GM19395 (cell line): ENCODE measurements around the gene IL36A.

Experiments used
- ATAC-seq: cut with Tn5 transposase; IDR thresholded peaks from one replicate; pipeline ENCODE4 v1.9.1; 2021; ENCODE audit warnings: mild to moderate bottlenecking, moderate library complexity; ENCODE audit not compliant: unreplicated experiment

IL36A gene

DNA sequence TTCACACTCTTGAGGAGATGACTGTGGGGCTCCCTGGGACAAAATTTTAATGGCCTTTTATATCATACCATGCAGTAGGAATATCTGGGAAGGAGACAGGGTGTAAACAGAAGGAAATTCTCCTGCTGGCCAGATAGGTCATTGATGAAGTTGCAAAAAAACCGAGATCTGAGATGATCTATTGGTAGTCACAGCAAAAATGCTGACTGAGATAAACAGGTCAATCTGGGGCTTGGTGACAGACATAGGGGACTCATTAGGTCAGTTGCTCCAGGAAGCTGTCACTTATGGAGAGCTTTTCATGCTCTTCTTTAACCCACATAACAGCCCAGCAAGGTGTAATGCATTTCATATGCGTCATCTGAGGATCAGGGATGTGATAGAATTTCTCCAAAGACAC lies 2.6 kb upstream of the IL36A start:
- ATAC-seq = no peak

DNA sequence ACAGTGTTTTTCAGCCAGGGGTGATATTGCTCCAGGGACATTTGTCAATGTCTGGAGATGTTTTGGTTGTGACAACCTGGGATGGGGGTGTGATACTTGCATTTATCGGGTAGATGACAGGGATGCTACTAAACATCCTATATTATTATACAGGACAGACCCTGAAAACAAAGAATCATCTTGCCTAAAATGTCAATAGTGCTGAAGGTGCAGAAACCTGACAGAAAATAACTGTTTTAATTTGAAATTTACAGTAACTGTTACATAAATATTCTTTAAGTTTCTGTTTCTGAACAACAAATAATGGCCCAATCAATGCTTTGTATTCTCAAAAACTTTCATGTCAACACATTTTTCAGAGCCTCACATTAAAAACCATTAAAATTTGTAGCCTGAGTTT lies 2.0 kb downstream of the IL36A start:
- ATAC-seq = no peak

- no peak for ATAC-seq
Measured at GRCh38 chr2:113009622-113010021, 4.4 kb downstream of the IL36A start.

- no peak for ATAC-seq
Measured at GRCh38 chr2:113010088-113010487, 4.8 kb downstream of the IL36A start.

- ATAC-seq = no peak
Measured at GRCh38 chr2:113011108-113011507, 5.8 kb downstream of the IL36A start.

GRCh38 chr2:113012436-113013335 lies 7.4 kb downstream of the IL36A start:
- ATAC-seq = no peak

GRCh38 chr2:113013336-113013661 lies 8.0 kb downstream of the IL36A start:
- ATAC-seq = no peak

DNA sequence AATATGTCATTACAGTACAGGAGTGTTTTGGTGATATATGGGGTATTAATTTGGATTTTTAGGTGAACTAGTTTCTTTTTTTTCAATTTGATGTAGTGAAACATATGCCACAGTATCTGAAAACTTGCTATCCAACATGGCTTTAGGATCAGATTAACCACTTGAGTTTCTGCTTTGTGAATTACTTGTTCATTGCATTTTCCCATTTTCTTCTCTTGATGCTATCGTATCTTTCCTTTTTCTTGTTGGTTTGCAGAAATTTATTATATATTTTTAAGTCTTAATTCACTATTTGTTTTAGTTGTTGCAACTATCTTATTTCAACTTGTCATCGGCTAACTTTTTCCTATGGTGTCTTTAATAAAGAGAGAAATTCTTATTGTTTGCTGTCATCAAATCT lies 8.8 kb downstream of the IL36A start:
- no peak for ATAC-seq

DNA sequence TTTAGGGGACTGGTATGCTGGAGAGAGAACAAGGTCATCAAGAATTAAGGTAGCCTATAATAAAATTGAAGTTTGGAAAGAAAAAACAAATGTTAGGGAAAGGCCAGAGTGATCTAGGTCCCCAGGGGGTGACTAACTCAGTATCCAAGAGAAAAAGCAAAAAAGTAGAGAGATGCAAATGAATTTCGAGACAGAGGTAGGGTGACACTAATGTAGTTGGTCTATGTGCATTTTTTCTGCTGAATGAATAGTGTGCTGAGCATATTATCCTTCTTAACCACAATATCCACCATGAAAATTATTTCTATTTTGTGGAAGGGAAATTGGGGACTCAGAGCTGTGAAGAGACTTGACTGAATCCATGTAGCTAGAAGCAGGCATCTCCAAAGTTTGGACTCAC lies 9.8 kb downstream of the IL36A start:
- ATAC-seq = no peak

- no peak for ATAC-seq
Measured at GRCh38 chr2:113015655-113016054, 10.4 kb downstream of the IL36A start.

DNA sequence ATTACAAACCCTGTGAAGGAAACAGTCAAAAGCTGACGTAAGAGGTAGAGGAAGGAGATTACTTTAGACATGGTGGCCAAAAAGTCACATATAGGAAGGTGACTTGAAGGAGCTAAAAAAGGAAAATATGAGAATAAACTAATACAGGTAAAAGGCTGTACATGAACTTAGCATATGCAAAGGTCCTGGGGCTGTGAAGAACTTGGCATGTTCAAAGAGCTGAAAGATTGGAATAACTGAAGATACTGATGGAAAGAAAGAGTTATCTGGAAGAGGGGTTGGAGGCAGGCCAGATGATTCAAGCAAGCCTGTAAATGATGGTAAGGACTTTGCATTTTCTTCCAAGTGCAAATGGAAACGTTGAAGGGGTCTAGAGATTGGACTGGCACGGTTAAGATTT lies 13.2 kb downstream of the IL36A start:
- no peak for ATAC-seq

DNA sequence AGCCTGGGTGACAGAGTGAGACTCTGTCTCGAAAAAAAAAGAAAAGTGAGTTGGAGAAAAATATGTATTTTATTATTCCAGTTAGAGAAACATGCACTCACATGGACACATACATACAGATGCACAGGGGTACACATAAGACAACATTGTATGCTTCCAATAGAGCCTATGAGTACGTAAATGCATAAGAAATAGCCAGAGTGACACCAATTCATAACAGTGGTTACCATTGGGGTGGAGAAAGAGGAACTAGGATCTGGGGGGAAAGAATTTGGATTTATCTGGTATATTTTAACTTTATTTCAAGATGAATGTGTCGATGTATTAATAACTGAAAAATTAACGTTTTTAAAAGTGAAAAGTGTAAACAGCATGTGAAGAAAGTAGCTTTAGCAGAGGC lies 16.1 kb downstream of the IL36A start:
- ATAC-seq = no peak

- no peak for ATAC-seq
Measured at GRCh38 chr2:113024764-113025163, 19.5 kb downstream of the IL36A start.

GRCh38 chr2:113025737-113026136 lies 20.5 kb downstream of the IL36A start:
- ATAC-seq = no peak

DNA sequence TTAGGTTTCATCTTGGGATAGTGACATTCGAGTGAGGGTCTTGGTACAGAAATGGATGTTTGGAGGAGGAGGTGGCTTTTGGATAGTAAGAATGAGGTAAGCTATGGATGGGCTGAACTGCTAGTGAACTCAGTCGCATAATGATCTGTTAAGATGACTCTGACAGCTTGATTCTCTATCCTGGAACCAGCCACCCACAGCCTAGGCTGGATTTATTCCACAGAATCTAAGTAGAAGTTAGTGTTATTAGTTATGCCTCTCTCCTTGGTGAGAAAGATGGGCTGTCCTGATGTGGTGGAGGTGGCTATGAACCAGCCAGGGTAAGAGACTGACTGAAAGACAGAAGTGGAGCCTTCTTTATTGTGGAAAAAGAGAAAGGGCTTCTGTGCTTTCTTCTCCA lies 22.4 kb downstream of the IL36A start:
- no peak for ATAC-seq

DNA sequence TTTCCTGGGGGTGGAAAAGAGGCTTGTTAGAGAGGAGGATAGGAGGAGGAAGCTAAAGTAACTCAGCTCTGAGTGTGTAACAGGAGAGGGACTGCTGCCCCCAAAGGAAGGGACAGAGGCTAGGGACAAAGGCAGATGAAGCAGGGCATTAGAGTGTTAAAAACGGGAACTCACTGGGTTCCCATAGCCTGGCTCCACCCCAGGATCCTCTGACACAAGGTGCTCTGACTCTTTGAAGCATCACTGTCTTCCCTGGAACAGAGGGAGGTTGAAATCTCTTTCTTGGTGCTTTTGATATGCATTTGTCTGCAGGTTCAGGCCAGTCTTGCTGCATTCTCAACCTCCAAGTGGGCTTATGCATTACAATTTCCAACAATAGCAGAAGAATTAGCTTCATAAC lies 22.9 kb downstream of the IL36A start:
- ATAC-seq = no peak

DNA sequence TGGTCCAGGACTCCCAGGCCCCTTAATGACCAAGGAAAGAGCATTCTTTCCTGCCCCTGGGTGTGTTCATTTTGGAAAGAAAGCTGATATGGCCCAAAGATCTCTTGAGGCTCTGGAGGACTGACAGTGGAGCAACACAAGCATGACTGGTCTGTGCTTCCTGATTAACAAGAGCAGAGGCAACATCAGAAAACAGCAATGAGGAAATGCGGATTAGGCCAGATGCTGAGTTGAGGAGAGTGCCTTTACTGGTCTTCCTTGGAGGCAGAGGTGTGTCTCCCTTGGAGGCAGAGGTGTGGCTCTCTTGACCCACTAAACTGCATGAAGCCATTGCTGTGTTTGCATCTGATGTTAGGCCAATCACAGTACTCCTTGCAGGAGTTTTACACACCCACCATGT lies 27.5 kb downstream of the IL36A start:
- ATAC-seq = no peak

DNA sequence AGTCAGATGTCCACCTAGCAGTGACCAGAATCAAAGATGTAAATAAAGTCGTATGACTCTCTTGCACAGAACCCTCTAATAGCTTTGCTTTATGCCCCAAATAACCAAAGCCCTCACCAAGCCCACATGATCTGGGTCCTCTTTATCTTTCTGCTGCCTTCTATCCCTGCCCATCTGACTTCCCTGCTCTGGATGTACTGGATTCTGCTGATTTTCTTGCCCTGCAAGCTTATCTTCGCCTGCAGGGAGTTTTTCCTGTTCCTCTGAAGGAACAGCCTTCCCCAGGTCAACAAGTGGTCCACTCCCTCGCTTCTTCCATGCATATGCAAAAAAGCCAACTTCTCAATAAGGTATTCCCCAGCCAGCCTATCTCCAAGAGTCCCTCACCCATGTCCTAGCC lies 28.8 kb downstream of the IL36A start:
- no peak for ATAC-seq

- no peak for ATAC-seq
Measured at GRCh38 chr2:113036763-113037162, 31.5 kb downstream of the IL36A start.

DNA sequence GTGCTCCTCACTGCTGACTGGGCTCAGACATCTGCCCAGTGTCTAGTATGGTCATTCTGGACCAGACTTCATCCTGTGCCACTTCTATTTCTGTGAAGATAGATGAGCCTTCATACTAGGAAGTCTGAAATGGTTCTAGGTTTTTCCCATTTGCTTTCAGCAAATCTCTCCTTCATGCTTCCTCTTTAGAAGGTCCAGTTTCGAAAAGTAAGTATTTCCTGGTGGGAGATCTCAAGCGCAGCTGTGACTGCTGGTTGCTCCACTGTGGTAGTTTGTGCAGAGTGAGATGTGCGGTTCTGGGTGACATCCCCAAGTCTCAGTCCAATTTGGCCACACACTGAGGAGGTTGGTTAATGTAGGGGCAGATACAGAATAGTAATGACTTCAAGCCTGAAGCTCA lies 33.0 kb downstream of the IL36A start:
- ATAC-seq = no peak

GRCh38 chr2:113039158-113039557 lies 33.9 kb downstream of the IL36A start:
- no peak for ATAC-seq

DNA sequence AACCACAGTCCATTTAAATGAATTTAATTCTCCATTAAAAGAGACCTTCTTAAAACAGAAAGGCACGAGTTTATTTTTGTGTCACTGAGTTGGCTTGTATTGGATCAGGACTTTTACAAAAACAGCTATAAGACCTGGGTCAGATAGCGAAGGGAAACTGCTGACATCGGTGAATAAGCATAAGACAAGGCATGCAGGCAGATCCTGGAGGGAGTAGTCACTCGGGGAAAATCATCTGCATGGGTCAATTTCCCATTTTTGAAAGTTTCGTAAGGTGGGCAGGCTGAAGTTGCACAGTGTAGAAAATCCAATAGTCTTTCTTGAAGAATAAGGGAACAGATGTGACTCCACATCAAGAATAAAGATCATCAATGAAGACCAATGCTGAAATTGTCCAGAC lies 34.5 kb downstream of the IL36A start:
- no peak for ATAC-seq

- no peak for ATAC-seq
Measured at GRCh38 chr2:113041871-113042270, 36.6 kb downstream of the IL36A start.
